GM12878 (cell line): ENCODE results near the gene GAMT. TPM values are rescaled to one million over a fixed set of nuclear protein-coding genes. Genes with fewer than 3 reads are reported as not detected.

ENCODE experiments used
- ATAC-seq: fragments of 200-7000 bp; cut with Tn5 transposase; 3 replicates; pipeline ENCODE4 v1.9.1; 2020; ENCODE audit warnings: mild to moderate bottlenecking, moderate library complexity
- BruUV-seq: library from RNA; stranded (reverse); fragments of 400-500 nt; replicated peaks from 2 replicates; lab custom pipeline; 2021; lab: Mats Ljungman, UMichigan
- CTCF ChIA-PET: fragments of 300-600 bp; sonication (Branson Sonifier 250); formaldehyde crosslinking; extraction: SDS; loops from one replicate; lab custom pipeline; 2021; ENCODE audit warnings: inconsistent platforms; lab: Yijun Ruan, JAX
- POLR2A ChIA-PET: fragments of 350-600 bp; formaldehyde crosslinking; extraction: SDS; loops from one replicate; lab custom pipeline; 2021; ENCODE audit warnings: inconsistent platforms; lab: Charles Lee
- RAD21 ChIA-PET: fragments of 300-600 bp; sonication (Branson Sonifier 250); formaldehyde crosslinking; loops from one replicate; lab custom pipeline; 2023; ENCODE audit warnings: antibody characterized with exemption; ENCODE audit not compliant: unreplicated experiment; lab: Charles Lee
- SMC1A ChIA-PET: fragments of 300-600 bp; sonication (Branson Sonifier 250); formaldehyde crosslinking; loops from one replicate; lab custom pipeline; 2023; ENCODE audit not compliant: unreplicated experiment, uncharacterized antibody; lab: Charles Lee
- DNase-seq: peaks from one replicate; pipeline ENCODE4 v3.0.0-alpha.2; 2011; ENCODE audit warnings: low read depth, low spot score
- FAIRE-seq: peaks from 3 replicates; lab custom pipeline; 2011; peaks lifted over from hg19 to GRCh38; lab: Jason Lieb, UNC
- H2AFZ ChIP-seq: 2 replicates; pipeline ENCODE4 v1.6.0; 2011; ENCODE audit warnings: low read depth, low read length, control low read depth; ENCODE audit not compliant: control insufficient read depth
- H3K27ac ChIP-seq: 2 replicates; pipeline ENCODE4 v1.5.1; 2011; ENCODE audit warnings: control low read depth; ENCODE audit not compliant: control insufficient read depth, insufficient read depth
- H3K27me3 ChIP-seq, 2 experiments: replicated peaks in 1 of 2; 2 replicates each; pipeline versions ENCODE4 v1.6.0 to v1.6.1; 2011; ENCODE audit warnings: low read length in 1 of 2; ENCODE audit not compliant: control insufficient read depth in 2 of 2, insufficient read depth in 2 of 2
- H3K36me3 ChIP-seq, 2 experiments: 2 replicates each; pipeline ENCODE4 v1.5.1; 2011; ENCODE audit warnings: low read length in 1 of 2; ENCODE audit not compliant: control insufficient read depth in 2 of 2, insufficient read depth in 2 of 2
- H3K4me1 ChIP-seq: 2 replicates; pipeline ENCODE4 v1.6.1; 2011; ENCODE audit warnings: mild to moderate bottlenecking, low read length, moderate library complexity, mixed read lengths; ENCODE audit not compliant: control insufficient read depth, insufficient read depth
- H3K4me2 ChIP-seq: 2 replicates; pipeline ENCODE4 v1.6.0; 2011; ENCODE audit warnings: control low read depth; ENCODE audit not compliant: control insufficient read depth, insufficient read depth
- H3K4me3 ChIP-seq: fragments of 200-600 bp; sonication (generic); 2 replicates; pipeline ENCODE4 v1.5.1; 2016
- H3K79me2 ChIP-seq: 2 replicates; pipeline ENCODE4 v1.6.0; 2011; ENCODE audit warnings: low read length; ENCODE audit not compliant: control insufficient read depth, insufficient read depth
- H3K9ac ChIP-seq: 2 replicates; pipeline ENCODE4 v1.8.0; 2011; ENCODE audit warnings: low read length, control low read depth, mixed read lengths; ENCODE audit not compliant: control insufficient read depth, insufficient read depth
- H3K9me3 ChIP-seq: replicated peaks from 3 replicates; pipeline ENCODE4 v1.5.1; 2011; ENCODE audit warnings: mild to moderate bottlenecking, low read length; ENCODE audit not compliant: control insufficient read depth, insufficient read depth
- H4K20me1 ChIP-seq: 2 replicates; pipeline ENCODE4 v1.6.0; 2011; ENCODE audit not compliant: control insufficient read depth, insufficient read depth
- FOXK2 ChIP-seq: fragments of 450-650 bp; IDR thresholded peaks from 2 replicates; pipeline ENCODE4 v1.6.1; 2017; ENCODE audit warnings: mild to moderate bottlenecking, moderate library complexity
- IKZF2 ChIP-seq, 2 experiments: fragments of 450-650 bp; IDR thresholded peaks; 2 replicates each; pipeline ENCODE4 v1.6.1; 2017; ENCODE audit warnings: mild to moderate bottlenecking in 2 of 2, moderate library complexity in 2 of 2
- IRF4 ChIP-seq: IDR thresholded peaks from 2 replicates; pipeline ENCODE4 v1.6.1; 2011; ENCODE audit warnings: low read depth, low read length
- JUNB ChIP-seq: IDR thresholded peaks from 2 replicates; pipeline ENCODE4 v1.6.1; 2016; ENCODE audit warnings: antibody characterized with exemption, mild to moderate bottlenecking
- PAX5 ChIP-seq: IDR thresholded peaks from 2 replicates; pipeline ENCODE4 v1.6.1; 2011; ENCODE audit warnings: low read depth, low read length, borderline replicate concordance
- RUNX3 ChIP-seq: IDR thresholded peaks from 2 replicates; pipeline ENCODE4 v1.6.1; 2012; ENCODE audit warnings: low read length, inconsistent platforms
- SMAD1 ChIP-seq: fragments of 450-650 bp; IDR thresholded peaks from 2 replicates; pipeline ENCODE4 v1.6.1; 2018; ENCODE audit warnings: mild to moderate bottlenecking, low read depth; ENCODE audit not compliant: partially characterized antibody
- WGBS: methylation state at CpG from one replicate; pipeline ENCODE4 v1.1.6; 2016; ENCODE audit warnings: low lambda C conversion rate; ENCODE audit not compliant: insufficient replicate concordance, insufficient coverage; ENCODE audit errors: missing lambda C conversion rate; 5-methylcytosine and 5-hydroxymethylcytosine counted together
- in situ Hi-C: fragments of 300-500 bp; cut with MboI; formaldehyde crosslinking; loops from 9 replicates; pipeline ENCODE4 v1.14.3; 2018; ENCODE audit warnings: mixed read lengths
- intact Hi-C: fragments of 100-400 bp; cut with micrococcal nuclease; formaldehyde crosslinking; loops from one replicate; pipeline ENCODE4 v1.14.2; 2022; ENCODE audit not compliant: unreplicated experiment
- polyA plus RNA-seq, 11 experiments: library from polyadenylated mRNA; depleted of rRNA in 4 of 11; unstranded in 6 of 11; stranded (reverse) in 5 of 11; fragments of >200 nt; fragmentation: Nextera tagmentation in 4 of 11; fragmentation: Illumina TruSeq in 1 of 11; extraction: Ambion mirVana in 4 of 11; extraction: Trizol in 1 of 11; gene quantifications; 1 replicate in 1 of 11; 2 replicates in 10 of 11; pipeline versions ENCODE4 v1.2.1 to v1.2.3, GENCODE V29; 2011 to 2016; ENCODE audit warnings: inconsistent platforms in 2 of 11, missing spikeins in 2 of 11, low read depth in 1 of 11
- total RNA-seq, 4 experiments: library from RNA; depleted of rRNA in 3 of 4; stranded (reverse); fragments of >200 nt in 3 of 4; fragmentation: Illumina TruSeq in 1 of 4; extraction: Trizol in 1 of 4; gene quantifications; 2 replicates each; pipeline versions ENCODE4 v1.2.1 to v1.2.3, GENCODE V29; 2013 to 2021
- TF ChIP-seq, protein P1 (sequence below): fragments of 450-650 bp; IDR thresholded peaks from 2 replicates; pipeline ENCODE4 v1.6.1; 2014; ENCODE audit warnings: mild to moderate bottlenecking
- TF ChIP-seq, protein P2 (sequence below): fragments of 450-650 bp; IDR thresholded peaks from 2 replicates; pipeline ENCODE4 v1.6.1; 2017; ENCODE audit warnings: mild to moderate bottlenecking
- TF ChIP-seq, protein P3 (sequence below): IDR thresholded peaks from 2 replicates; pipeline ENCODE4 v1.6.1; 2011; ENCODE audit warnings: low read depth, mild to moderate bottlenecking, low read length, moderate library complexity, borderline replicate concordance; ENCODE audit errors: extremely low read depth

GAMT gene
- total and polyA plus RNA-seq, 10 of the 15 experiments (the other 5 are each of a cell fraction or from before 2014, with no cell fraction given) = 1.6 to 131 (median 38.8) TPM

DNA sequence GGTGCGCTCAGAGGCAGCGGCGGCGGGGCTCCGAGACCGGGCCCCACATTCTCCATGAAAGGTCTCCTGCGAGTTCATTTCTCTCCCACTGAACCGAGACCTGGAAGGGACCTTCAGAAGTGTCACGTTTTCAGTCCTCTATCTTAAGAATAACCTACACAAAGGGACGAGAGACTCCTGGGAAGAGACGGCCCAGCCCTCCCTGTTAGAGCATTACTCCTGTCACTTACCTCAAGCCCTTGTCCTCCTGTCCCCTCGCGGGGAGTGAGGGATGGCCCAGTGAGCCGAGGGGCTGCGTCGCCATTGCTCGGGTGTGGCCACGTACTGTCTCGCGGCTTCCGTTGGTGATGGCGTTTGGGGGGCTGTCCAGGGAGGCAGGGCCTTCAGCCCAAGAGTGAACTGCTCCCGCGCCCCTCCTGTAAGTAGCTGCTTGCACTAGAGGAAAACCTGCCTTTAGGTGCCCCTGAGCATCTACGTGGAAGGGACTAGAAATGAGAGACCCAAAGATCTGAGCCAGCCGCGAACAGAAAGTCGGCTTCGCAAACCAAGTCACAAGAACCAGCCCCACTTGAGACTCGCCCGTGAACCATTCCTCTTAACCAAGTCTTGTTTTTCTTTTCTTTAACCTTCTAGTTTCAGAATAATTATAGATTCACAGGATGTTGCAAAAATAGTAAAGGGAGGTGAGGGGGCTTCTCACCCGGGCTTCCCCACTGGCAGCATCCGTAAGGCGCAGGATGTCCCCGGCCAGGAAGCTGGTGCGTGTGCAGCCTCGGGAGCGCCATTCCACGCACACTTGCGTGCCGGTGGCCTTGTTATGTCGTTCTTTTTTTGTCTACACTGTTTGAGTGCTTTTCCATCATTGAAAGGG lies 38.7 kb downstream of the GAMT start (continued):
- TF ChIP-seq, protein P1, sequence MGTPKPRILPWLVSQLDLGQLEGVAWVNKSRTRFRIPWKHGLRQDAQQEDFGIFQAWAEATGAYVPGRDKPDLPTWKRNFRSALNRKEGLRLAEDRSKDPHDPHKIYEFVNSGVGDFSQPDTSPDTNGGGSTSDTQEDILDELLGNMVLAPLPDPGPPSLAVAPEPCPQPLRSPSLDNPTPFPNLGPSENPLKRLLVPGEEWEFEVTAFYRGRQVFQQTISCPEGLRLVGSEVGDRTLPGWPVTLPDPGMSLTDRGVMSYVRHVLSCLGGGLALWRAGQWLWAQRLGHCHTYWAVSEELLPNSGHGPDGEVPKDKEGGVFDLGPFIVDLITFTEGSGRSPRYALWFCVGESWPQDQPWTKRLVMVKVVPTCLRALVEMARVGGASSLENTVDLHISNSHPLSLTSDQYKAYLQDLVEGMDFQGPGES = no peak
- TF ChIP-seq, protein P2, sequence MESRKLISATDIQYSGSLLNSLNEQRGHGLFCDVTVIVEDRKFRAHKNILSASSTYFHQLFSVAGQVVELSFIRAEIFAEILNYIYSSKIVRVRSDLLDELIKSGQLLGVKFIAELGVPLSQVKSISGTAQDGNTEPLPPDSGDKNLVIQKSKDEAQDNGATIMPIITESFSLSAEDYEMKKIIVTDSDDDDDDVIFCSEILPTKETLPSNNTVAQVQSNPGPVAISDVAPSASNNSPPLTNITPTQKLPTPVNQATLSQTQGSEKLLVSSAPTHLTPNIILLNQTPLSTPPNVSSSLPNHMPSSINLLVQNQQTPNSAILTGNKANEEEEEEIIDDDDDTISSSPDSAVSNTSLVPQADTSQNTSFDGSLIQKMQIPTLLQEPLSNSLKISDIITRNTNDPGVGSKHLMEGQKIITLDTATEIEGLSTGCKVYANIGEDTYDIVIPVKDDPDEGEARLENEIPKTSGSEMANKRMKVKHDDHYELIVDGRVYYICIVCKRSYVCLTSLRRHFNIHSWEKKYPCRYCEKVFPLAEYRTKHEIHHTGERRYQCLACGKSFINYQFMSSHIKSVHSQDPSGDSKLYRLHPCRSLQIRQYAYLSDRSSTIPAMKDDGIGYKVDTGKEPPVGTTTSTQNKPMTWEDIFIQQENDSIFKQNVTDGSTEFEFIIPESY = peak; percentile 66; the same call in 1 of the 2 replicates

DNA sequence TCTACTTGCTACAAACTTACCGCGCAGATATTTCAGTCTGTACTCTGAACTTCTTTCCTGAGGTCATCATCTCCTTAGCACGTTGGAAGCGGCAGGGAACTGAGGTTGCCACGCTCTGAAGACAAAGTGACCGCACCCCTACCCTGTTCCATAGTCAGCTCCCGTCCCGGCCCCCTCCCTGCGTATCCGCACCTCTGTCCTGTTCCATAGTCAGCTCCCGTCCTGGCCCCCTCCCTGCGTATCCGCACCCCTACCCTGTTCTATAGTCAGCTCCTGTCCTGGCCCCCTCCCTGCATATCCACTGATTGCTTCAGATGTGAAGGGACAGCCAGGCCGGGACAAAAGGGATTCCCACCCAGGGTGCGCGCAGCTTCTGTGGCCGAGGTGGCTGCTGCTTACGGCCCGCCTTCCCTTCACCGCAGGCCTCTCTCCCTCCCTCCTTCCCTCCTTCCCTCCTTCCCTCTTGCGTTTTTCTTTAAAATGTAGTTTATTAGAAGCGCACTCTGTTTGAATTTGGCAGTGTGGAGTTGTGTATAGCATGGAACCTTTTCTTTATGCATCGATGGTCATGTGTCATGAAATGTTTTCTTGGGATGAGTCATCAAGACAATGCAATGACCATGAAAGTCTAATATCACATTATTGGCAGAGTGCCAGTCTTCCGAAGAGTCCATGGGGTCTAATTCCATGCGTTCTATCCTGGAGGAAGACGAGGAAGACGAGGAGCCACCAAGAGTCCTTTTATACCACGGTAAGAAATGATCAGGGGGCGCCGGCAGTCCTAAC lies 39.5 kb downstream of the GAMT start:
- no TSS peak for BruUV-seq
- no peak for FAIRE-seq
- ChIA-PET RAD21 (no interaction called here), SMC1A (no interaction called here), POLR2A (no interaction called here), CTCF (interaction anchor here (1.3 kb wide), 1 partner anchor 82 kb away, joined by 3 read pairs; no protein-coding TSS in a partner anchor)
- H4K20me1 ChIP-seq = no peaks in the 10 kb centered on the region; the same call in 1 of the 2 replicates
- peaks cover 27% of the 10 kb centered on the region for H3K4me1 ChIP-seq
- no peak overlapping the region for H3K4me3 ChIP-seq
- peak overlapping the region; percentile 25; the same call in 1 of the 2 replicates for H3K4me2 ChIP-seq
- intact Hi-C loops = no loop called here
- H2AFZ ChIP-seq = no peak overlapping the region
- ATAC-seq = peak; percentile 53
- H3K36me3 ChIP-seq = peaks cover 2 to 5% of the 10 kb centered on the region in 2 experiments; a peak in 2 of 4 replicates
- H3K9ac ChIP-seq = no peak overlapping the region
- TF ChIP-seq FOXK2 = no peak
- TF ChIP-seq, protein P3, sequence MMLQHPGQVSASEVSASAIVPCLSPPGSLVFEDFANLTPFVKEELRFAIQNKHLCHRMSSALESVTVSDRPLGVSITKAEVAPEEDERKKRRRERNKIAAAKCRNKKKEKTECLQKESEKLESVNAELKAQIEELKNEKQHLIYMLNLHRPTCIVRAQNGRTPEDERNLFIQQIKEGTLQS = no peak
- peak in 1 of 2 experiments; percentile 32; a peak in 1 of 4 replicates for TF ChIP-seq IKZF2 (IDR thresholded peaks at IDR 0.05)
- 0 out of 2 replicates have a peak, but pooled peaks have one; percentile 14 for TF ChIP-seq IRF4
- TF ChIP-seq RUNX3 = 0 out of 2 replicates have a peak, but pooled peaks have one; percentile 18
- TF ChIP-seq JUNB = peak; percentile 66
- peak; percentile 80 for TF ChIP-seq SMAD1
- peak; percentile 51; the same call in 1 of the 2 replicates for TF ChIP-seq PAX5
- H3K9me3 ChIP-seq = no peaks in the 10 kb centered on the region
- H3K27ac ChIP-seq = no peak overlapping the region
- WGBS = 92% methylated on average over 30 of the region's 30 CpGs
- H3K79me2 ChIP-seq = no peaks in the 10 kb centered on the region; the same call in 1 of the 2 replicates
- in situ Hi-C loops = no loop called here
- H3K27me3 ChIP-seq = no peaks in the 10 kb centered on the region
- DNase-seq = no peak
